HepG2 (cell line): ENCODE measurements around the gene RHEBL1. TPM values are rescaled to one million over a fixed set of nuclear protein-coding genes. Genes with fewer than 3 reads are reported as not detected.

Experiments used
- AGO2 ChIP-seq: fragments of 200-400 bp; formaldehyde crosslinking; optimal IDR thresholded peaks from 2 replicates; pipeline ENCODE3; 2017; ENCODE audit warnings: mild to moderate bottlenecking, low read depth, low read length, moderate library complexity
- ATRX ChIP-seq: sonication (generic); formaldehyde crosslinking; IDR thresholded peaks from 2 replicates; pipeline ENCODE4 v1.4.0; 2020; ENCODE audit warnings: missing genetic modification reagents, borderline replicate concordance
- DNMT1 ChIP-seq: sonication (generic); formaldehyde crosslinking; IDR thresholded peaks from 2 replicates; pipeline ENCODE4 v1.5.1; 2020; ENCODE audit warnings: mild to moderate bottlenecking, missing genetic modification reagents
- JARID2 ChIP-seq: sonication (generic); formaldehyde crosslinking; IDR thresholded peaks from 2 replicates; pipeline ENCODE4 v1.8.1; 2023; ENCODE audit warnings: missing genetic modification reagents, inconsistent platforms; ENCODE audit not compliant: insufficient replicate concordance
- LCORL ChIP-seq, 2 experiments: fragments of 450-650 bp in 1 of 2; sonication (generic) in 1 of 2; formaldehyde crosslinking in 1 of 2; IDR thresholded peaks; 2 replicates each; pipeline versions ENCODE4 v1.5.0 to v1.6.1; 2017 to 2020; ENCODE audit warnings: antibody characterized with exemption in 1 of 2, missing genetic modification reagents in 1 of 2
- NFYB ChIP-seq: sonication (generic); formaldehyde crosslinking; IDR thresholded peaks from 2 replicates; pipeline ENCODE4 v1.4.0; 2020; ENCODE audit warnings: missing genetic modification reagents
- ZFP36L1 ChIP-seq: sonication (generic); formaldehyde crosslinking; IDR thresholded peaks from 2 replicates; pipeline ENCODE4 v1.8.0; 2022; ENCODE audit warnings: mild to moderate bottlenecking, missing genetic modification reagents, moderate library complexity
- ZNF20 ChIP-seq: sonication (generic); formaldehyde crosslinking; IDR thresholded peaks from 2 replicates; pipeline ENCODE4 v1.4.0; 2020; ENCODE audit warnings: mild to moderate bottlenecking, moderate library complexity, missing genetic modification reagents
- ZNF256 ChIP-seq: sonication (generic); formaldehyde crosslinking; conservative IDR thresholded peaks from 2 replicates; pipeline ENCODE4 v1.4.0; 2020; ENCODE audit warnings: missing genetic modification reagents
- ZNF567 ChIP-seq: sonication (generic); formaldehyde crosslinking; IDR thresholded peaks from 2 replicates; pipeline ENCODE4 v1.8.1; 2023; ENCODE audit warnings: mild to moderate bottlenecking, missing genetic modification reagents, borderline replicate concordance
- ZNF674 ChIP-seq: sonication (generic); formaldehyde crosslinking; IDR thresholded peaks from 2 replicates; pipeline ENCODE4 v1.5.0; 2020; ENCODE audit warnings: low read depth, mild to moderate bottlenecking, missing genetic modification reagents
- polyA plus RNA-seq, 8 experiments: library from polyadenylated mRNA; depleted of rRNA in 3 of 8; stranded (reverse) in 7 of 8; unstranded in 1 of 8; fragments of >200 nt; fragmentation: Illumina TruSeq in 4 of 8; extraction: Trizol in 4 of 8; gene quantifications; 2 replicates each; pipeline versions ENCODE4 v1.2.1 to v1.2.3, GENCODE V29; 2011 to 2016; ENCODE audit warnings: low read depth in 4 of 8, missing spikeins in 1 of 8, mixed read lengths in 1 of 8; ENCODE audit not compliant: insufficient read depth in 1 of 8
- total RNA-seq, 5 experiments: library from RNA; depleted of rRNA; stranded (reverse); fragments of >200 nt; fragmentation: Illumina TruSeq; extraction: Trizol; gene quantifications; 2 replicates each; pipeline ENCODE4 v1.2.3, GENCODE V29; 2016; ENCODE audit warnings: low read depth in 1 of 5
- TF ChIP-seq, protein P1 (sequence below): sonication (generic); formaldehyde crosslinking; IDR thresholded peaks from one replicate; pipeline ENCODE4 v1.5.1; 2020; ENCODE audit warnings: mild to moderate bottlenecking, missing genetic modification reagents; ENCODE audit errors: not compliant biosample characterization
- TF ChIP-seq, protein P2 (sequence below): sonication (generic); formaldehyde crosslinking; IDR thresholded peaks from 2 replicates; pipeline ENCODE4 v1.5.0; 2020; ENCODE audit warnings: missing genetic modification reagents, mild to moderate bottlenecking, borderline replicate concordance
- TF ChIP-seq, protein P3 (sequence below): sonication (generic); formaldehyde crosslinking; IDR thresholded peaks from 2 replicates; pipeline ENCODE4 v1.4.0; 2020; ENCODE audit warnings: mild to moderate bottlenecking, missing genetic modification reagents
- TF ChIP-seq, protein P4 (sequence below): sonication (generic); formaldehyde crosslinking; IDR thresholded peaks from 2 replicates; pipeline ENCODE4 v1.5.0; 2020; ENCODE audit warnings: mild to moderate bottlenecking, missing genetic modification reagents

The RHEBL1 gene
- total and polyA plus RNA-seq, 2 of the 13 experiments (the other 11 are each of a cell fraction or from before 2014, with no cell fraction given) = 1.4 to 2.5 TPM

GRCh38 chr12:49069507-49070346, at the start of gene RHEBL1 (continued):
- TF ChIP-seq, protein P1, sequence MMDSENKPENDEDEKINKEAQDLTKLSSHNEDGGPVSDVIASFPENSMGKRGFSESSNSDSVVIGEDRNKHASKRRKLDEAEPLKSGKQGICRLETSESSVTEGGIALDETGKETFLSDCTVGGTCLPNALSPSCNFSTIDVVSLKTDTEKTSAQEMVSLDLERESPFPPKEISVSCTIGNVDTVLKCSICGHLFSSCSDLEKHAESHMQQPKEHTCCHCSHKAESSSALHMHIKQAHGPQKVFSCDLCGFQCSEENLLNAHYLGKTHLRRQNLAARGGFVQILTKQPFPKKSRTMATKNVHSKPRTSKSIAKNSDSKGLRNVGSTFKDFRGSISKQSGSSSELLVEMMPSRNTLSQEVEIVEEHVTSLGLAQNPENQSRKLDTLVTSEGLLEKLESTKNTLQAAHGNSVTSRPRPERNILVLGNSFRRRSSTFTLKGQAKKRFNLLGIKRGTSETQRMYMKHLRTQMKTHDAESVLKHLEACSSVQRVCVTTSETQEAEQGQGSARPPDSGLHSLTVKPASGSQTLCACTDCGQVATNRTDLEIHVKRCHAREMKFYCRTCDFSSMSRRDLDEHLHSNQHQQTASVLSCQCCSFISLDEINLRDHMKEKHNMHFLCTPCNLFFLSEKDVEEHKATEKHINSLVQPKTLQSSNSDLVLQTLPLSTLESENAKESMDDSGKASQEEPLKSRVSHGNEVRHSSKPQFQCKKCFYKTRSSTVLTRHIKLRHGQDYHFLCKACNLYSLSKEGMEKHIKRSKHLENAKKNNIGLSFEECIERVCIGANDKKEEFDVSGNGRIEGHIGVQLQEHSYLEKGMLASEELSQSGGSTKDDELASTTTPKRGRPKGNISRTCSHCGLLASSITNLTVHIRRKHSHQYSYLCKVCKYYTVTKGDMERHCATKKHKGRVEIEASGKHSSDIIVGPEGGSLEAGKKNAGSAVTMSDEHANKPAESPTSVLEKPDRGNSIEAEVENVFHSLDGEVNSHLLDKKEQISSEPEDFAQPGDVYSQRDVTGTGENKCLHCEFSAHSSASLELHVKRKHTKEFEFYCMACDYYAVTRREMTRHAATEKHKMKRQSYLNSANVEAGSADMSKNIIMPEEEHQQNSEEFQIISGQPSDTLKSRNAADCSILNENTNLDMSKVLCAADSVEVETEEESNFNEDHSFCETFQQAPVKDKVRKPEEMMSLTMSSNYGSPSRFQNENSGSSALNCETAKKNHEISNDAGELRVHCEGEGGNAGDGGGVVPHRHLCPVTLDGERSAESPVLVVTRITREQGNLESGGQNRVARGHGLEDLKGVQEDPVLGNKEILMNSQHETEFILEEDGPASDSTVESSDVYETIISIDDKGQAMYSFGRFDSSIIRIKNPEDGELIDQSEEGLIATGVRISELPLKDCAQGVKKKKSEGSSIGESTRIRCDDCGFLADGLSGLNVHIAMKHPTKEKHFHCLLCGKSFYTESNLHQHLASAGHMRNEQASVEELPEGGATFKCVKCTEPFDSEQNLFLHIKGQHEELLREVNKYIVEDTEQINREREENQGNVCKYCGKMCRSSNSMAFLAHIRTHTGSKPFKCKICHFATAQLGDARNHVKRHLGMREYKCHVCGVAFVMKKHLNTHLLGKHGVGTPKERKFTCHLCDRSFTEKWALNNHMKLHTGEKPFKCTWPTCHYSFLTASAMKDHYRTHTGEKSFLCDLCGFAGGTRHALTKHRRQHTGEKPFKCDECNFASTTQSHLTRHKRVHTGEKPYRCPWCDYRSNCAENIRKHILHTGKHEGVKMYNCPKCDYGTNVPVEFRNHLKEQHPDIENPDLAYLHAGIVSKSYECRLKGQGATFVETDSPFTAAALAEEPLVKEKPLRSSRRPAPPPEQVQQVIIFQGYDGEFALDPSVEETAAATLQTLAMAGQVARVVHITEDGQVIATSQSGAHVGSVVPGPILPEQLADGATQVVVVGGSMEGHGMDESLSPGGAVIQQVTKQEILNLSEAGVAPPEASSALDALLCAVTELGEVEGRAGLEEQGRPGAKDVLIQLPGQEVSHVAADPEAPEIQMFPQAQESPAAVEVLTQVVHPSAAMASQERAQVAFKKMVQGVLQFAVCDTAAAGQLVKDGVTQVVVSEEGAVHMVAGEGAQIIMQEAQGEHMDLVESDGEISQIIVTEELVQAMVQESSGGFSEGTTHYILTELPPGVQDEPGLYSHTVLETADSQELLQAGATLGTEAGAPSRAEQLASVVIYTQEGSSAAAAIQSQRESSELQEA = peak; percentile 87
- TF ChIP-seq JARID2 (CRISPR knock-in tag) (no peak), ATRX (no peak), ZNF20 (CRISPR knock-in tag) (no peak), ZNF256 (CRISPR knock-in tag) (no peak), ZNF567 (CRISPR knock-in tag) (no peak; the same call in 1 of the 2 replicates), DNMT1 (no peak), ZFP36L1 (peak; percentile 64; the same call in 1 of the 2 replicates), AGO2 (no peak), LCORL (IDR thresholded peaks at IDR 0.05) (no peak), LCORL (CRISPR knock-in tag; IDR thresholded peaks at IDR 0.05) (no peak; the same call in 1 of the 2 replicates), NFYB (CRISPR knock-in tag) (peak; percentile 79), ZNF674 (CRISPR knock-in tag) (no peak)
- TF ChIP-seq, protein P2, sequence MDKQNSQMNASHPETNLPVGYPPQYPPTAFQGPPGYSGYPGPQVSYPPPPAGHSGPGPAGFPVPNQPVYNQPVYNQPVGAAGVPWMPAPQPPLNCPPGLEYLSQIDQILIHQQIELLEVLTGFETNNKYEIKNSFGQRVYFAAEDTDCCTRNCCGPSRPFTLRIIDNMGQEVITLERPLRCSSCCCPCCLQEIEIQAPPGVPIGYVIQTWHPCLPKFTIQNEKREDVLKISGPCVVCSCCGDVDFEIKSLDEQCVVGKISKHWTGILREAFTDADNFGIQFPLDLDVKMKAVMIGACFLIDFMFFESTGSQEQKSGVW (CRISPR knock-in tag) = no peak
- TF ChIP-seq, protein P3, sequence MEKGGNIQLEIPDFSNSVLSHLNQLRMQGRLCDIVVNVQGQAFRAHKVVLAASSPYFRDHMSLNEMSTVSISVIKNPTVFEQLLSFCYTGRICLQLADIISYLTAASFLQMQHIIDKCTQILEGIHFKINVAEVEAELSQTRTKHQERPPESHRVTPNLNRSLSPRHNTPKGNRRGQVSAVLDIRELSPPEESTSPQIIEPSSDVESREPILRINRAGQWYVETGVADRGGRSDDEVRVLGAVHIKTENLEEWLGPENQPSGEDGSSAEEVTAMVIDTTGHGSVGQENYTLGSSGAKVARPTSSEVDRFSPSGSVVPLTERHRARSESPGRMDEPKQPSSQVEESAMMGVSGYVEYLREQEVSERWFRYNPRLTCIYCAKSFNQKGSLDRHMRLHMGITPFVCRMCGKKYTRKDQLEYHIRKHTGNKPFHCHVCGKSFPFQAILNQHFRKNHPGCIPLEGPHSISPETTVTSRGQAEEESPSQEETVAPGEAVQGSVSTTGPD (CRISPR knock-in tag) = no peak
- TF ChIP-seq, protein P4, sequence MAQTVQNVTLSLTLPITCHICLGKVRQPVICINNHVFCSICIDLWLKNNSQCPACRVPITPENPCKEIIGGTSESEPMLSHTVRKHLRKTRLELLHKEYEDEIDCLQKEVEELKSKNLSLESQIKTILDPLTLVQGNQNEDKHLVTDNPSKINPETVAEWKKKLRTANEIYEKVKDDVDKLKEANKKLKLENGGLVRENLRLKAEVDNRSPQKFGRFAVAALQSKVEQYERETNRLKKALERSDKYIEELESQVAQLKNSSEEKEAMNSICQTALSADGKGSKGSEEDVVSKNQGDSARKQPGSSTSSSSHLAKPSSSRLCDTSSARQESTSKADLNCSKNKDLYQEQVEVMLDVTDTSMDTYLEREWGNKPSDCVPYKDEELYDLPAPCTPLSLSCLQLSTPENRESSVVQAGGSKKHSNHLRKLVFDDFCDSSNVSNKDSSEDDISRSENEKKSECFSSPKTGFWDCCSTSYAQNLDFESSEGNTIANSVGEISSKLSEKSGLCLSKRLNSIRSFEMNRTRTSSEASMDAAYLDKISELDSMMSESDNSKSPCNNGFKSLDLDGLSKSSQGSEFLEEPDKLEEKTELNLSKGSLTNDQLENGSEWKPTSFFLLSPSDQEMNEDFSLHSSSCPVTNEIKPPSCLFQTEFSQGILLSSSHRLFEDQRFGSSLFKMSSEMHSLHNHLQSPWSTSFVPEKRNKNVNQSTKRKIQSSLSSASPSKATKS (CRISPR knock-in tag) = no peak
